A549 (cell line): ENCODE results near the gene NAA16. TPM values are rescaled to one million over a fixed set of nuclear protein-coding genes. Genes with fewer than 3 reads are reported as not detected.
"Not testable (repeated sequence)": the region's sequence is repeated elsewhere in the genome, so short reads cannot be mapped to it uniquely, and the experiment has no call there.

ENCODE experiments used
- ATAC-seq, 2 experiments: fragments of 200-7000 bp in 1 of 2; fragments of >200 bp in 1 of 2; cut with Nextera tagmentation in 1 of 2; cut with Tn5 transposase in 1 of 2; 3 replicates each; pipeline versions ENCODE4 v1.8.0 to v1.9.1; 2018 to 2020; ENCODE audit warnings: mild to moderate bottlenecking in 1 of 2, moderate library complexity in 1 of 2
- CTCF ChIA-PET: fragments of 300-600 bp; sonication (Branson Sonifier 250); formaldehyde crosslinking; extraction: SDS; loops from one replicate; lab custom pipeline; 2021; ENCODE audit warnings: antibody characterized with exemption, inconsistent platforms; lab: Yijun Ruan, JAX
- POLR2A ChIA-PET: fragments of 350-600 bp; formaldehyde crosslinking; extraction: SDS; loops from one replicate; lab custom pipeline; 2021; ENCODE audit warnings: antibody characterized with exemption, inconsistent platforms; lab: Yijun Ruan, JAX
- DNase-seq, 2 experiments: peaks; one replicate each; pipeline versions ENCODE4 v3.0.0 to v3.0.0-alpha.2; 2011 to 2016; ENCODE audit warnings: low read depth in 1 of 2, low spot score in 1 of 2
- FAIRE-seq: peaks from 2 replicates; lab custom pipeline; 2011; peaks lifted over from hg19 to GRCh38; lab: Jason Lieb, UNC
- H3K27ac ChIP-seq, 2 experiments: fragments of >200 bp; sonication (Bioruptor Twin); formaldehyde crosslinking; 3 replicates each; pipeline ENCODE4 v1.5.1; 2016 to 2017
- H3K4me1 ChIP-seq: fragments of >200 bp; sonication (Bioruptor Twin); formaldehyde crosslinking; 3 replicates; pipeline ENCODE4 v1.6.1; 2016
- H3K4me2 ChIP-seq: fragments of >200 bp; sonication (Bioruptor Twin); formaldehyde crosslinking; 3 replicates; pipeline ENCODE4 v1.6.1; 2016
- H3K4me3 ChIP-seq: fragments of >200 bp; sonication (Bioruptor Twin); formaldehyde crosslinking; 3 replicates; pipeline ENCODE4 v1.5.1; 2016
- H3K9me3 ChIP-seq: fragments of >200 bp; sonication (Bioruptor Twin); formaldehyde crosslinking; 3 replicates; pipeline ENCODE4 v1.6.1; 2016
- CEBPB ChIP-seq, 2 experiments: fragments of >200 bp in 1 of 2; sonication (Bioruptor Twin) in 1 of 2; formaldehyde crosslinking in 1 of 2; IDR thresholded peaks; 2 replicates each; pipeline ENCODE4 v1.6.1; 2012 to 2016
- CTCF ChIP-seq: fragments of >200 bp; sonication (Bioruptor Twin); formaldehyde crosslinking; IDR thresholded peaks from 3 replicates; pipeline ENCODE4 v1.5.1; 2016
- E2F6 ChIP-seq: IDR thresholded peaks from 2 replicates; pipeline ENCODE4 v1.6.1; 2012; ENCODE audit warnings: low read depth, borderline replicate concordance
- FOXS1 ChIP-seq: fragments of 250-450 bp; sonication (Bioruptor Pico); IDR thresholded peaks from 2 replicates; pipeline ENCODE4 v1.5.0; 2020; ENCODE audit warnings: mild to moderate bottlenecking, moderate library complexity
- HEYL ChIP-seq: fragments of 250-450 bp; sonication (Bioruptor Pico); IDR thresholded peaks from 2 replicates; pipeline ENCODE4 v1.8.0; 2021; ENCODE audit warnings: mild to moderate bottlenecking, moderate library complexity
- KDM5A ChIP-seq: fragments of 200-600 bp; sonication (generic); IDR thresholded peaks from 2 replicates; pipeline ENCODE4 v1.6.1; 2016; ENCODE audit warnings: antibody characterized with exemption, mild to moderate bottlenecking
- MAZ ChIP-seq: fragments of 150-350 bp; IDR thresholded peaks from 2 replicates; pipeline ENCODE4 v1.6.1; 2014; ENCODE audit warnings: antibody characterized with exemption, low read depth, low read length, borderline replicate concordance
- NPAS2 ChIP-seq: fragments of 250-450 bp; sonication (Bioruptor Pico); IDR thresholded peaks from 2 replicates; pipeline ENCODE4 v1.8.0; 2022; ENCODE audit warnings: mild to moderate bottlenecking, moderate library complexity, borderline replicate concordance
- RAD21 ChIP-seq, 2 experiments: fragments of >200 bp in 1 of 2; sonication (Bioruptor Twin) in 1 of 2; formaldehyde crosslinking in 1 of 2; IDR thresholded peaks in 1 of 2; conservative IDR thresholded peaks in 1 of 2; 2 replicates in 1 of 2; 3 replicates in 1 of 2; pipeline ENCODE4 v1.6.1; 2012 to 2018; ENCODE audit warnings: inconsistent platforms in 1 of 2
- RFX5 ChIP-seq: fragments of 450-650 bp; IDR thresholded peaks from 2 replicates; pipeline ENCODE4 v1.7.1; 2014; ENCODE audit warnings: antibody characterized with exemption, mild to moderate bottlenecking, moderate library complexity
- RNF2 ChIP-seq: fragments of 200-600 bp; sonication (generic); IDR thresholded peaks from 2 replicates; pipeline ENCODE4 v1.6.1; 2016; ENCODE audit warnings: low read depth, mild to moderate bottlenecking, antibody characterized with exemption, moderate library complexity, borderline replicate concordance
- SMC3 ChIP-seq: fragments of >200 bp; sonication (Bioruptor Twin); formaldehyde crosslinking; IDR thresholded peaks from 3 replicates; pipeline ENCODE4 v1.6.1; 2018; ENCODE audit warnings: inconsistent platforms
- ZFP36 ChIP-seq: fragments of 450-650 bp; IDR thresholded peaks from 2 replicates; pipeline ENCODE4 v1.6.1; 2014; ENCODE audit warnings: borderline replicate concordance; ENCODE audit not compliant: partially characterized antibody
- ZSCAN20 ChIP-seq: fragments of 250-450 bp; sonication (Bioruptor Pico); IDR thresholded peaks from 2 replicates; pipeline ENCODE4 v1.8.0; 2022; ENCODE audit warnings: mild to moderate bottlenecking, moderate library complexity
- WGBS: methylation state at CpG from one replicate; pipeline ENCODE4 v1.1.6; 2017; ENCODE audit errors: missing lambda C conversion rate; 5-methylcytosine and 5-hydroxymethylcytosine counted together
- polyA plus RNA-seq, 4 experiments: library from polyadenylated mRNA; depleted of rRNA in 3 of 4; stranded (reverse); fragments of >200 nt; fragmentation: RNase III in 1 of 4; extraction: RNeasy Plus Mini Kit Qiagen cat#74134 plus additional on column Dnase treatment in 1 of 4; gene quantifications; 2 replicates in 3 of 4; 3 replicates in 1 of 4; pipeline ENCODE4 v1.2.3, GENCODE V29; 2011 to 2017

Gene NAA16
- polyA plus RNA-seq, 2 of the 4 experiments (the other 2 are of a cell fraction), result 10.5 to 18.8 TPM

- Histone ChIP-seq H3K4me1 (no peaks in the 10 kb centered on the region), H3K9me3 (no peaks in the 10 kb centered on the region), H3K27ac (no peak overlapping the region), H3K4me2 (no peak overlapping the region), H3K4me3 (no peak overlapping the region)
- FAIRE-seq (no peak), DNase-seq (no peak), ATAC-seq (no peak)
- 86% methylated on average over 9 of the region's 9 CpGs for WGBS
- TF ChIP-seq E2F6 (no peak), CTCF (no peak), HEYL (CRISPR knock-in tag) (no peak), SMC3 (no peak), RNF2 (no peak), MAZ (no peak), ZSCAN20 (CRISPR knock-in tag) (no peak)
- POLR2A ChIA-PET, result no interaction called here
- CTCF ChIA-PET, result no interaction called here
Measured at GRCh38 chr13:41345914-41346589, 35.0 kb downstream of the NAA16 start.

- peak; percentile 20 to 35 for DNase-seq
- ATAC-seq, result no peak
- H3K4me1 ChIP-seq, result 0 out of 3 replicates have a peak, but pooled peaks cover 4% of the 10 kb centered on the region
- 56% methylated on average over 14 of the region's 14 CpGs for WGBS
- no peak overlapping the region for H3K4me2 ChIP-seq
- POLR2A ChIA-PET, result no interaction called here
- no peak for TF ChIP-seq ZFP36
- TF ChIP-seq RAD21 (conservative IDR thresholded peaks at IDR 0.05 in 1 of 2, IDR thresholded peaks at IDR 0.05 in 1 of 2), result peak in 1 of 2 experiments; percentile 39; a peak in 2 of 5 replicates
- peak; percentile 64 for TF ChIP-seq CTCF
- no peak for TF ChIP-seq CEBPB (IDR thresholded peaks at IDR 0.05)
- no peak for TF ChIP-seq NPAS2 (CRISPR knock-in tag)
- TF ChIP-seq FOXS1 (CRISPR knock-in tag), result no peak
- peak; percentile 11; the same call in 2 of the 3 replicates for TF ChIP-seq SMC3
- no peak for TF ChIP-seq KDM5A
- TF ChIP-seq RFX5, result no peak
- TF ChIP-seq, all 56 proteins: peak for 3
- no peak for FAIRE-seq
- no peak overlapping the region for H3K4me3 ChIP-seq
- CTCF ChIA-PET, result no interaction called here
- no peak overlapping the region for H3K27ac ChIP-seq
- H3K9me3 ChIP-seq, result no peaks in the 10 kb centered on the region
Measured at GRCh38 chr13:41352935-41353840, 42.1 kb downstream of the NAA16 start.

GRCh38 chr13:41354416-41354815 lies 43.3 kb downstream of the NAA16 start:
- FAIRE-seq, result no peak
- no peak for TF ChIP-seq CTCF
- TF ChIP-seq, all 56 proteins: peak for 0
- Histone ChIP-seq H3K4me1 (0 out of 3 replicates have a peak, but pooled peaks cover 4% of the 10 kb centered on the region), H3K9me3 (no peaks in the 10 kb centered on the region), H3K4me3 (no peak overlapping the region), H3K4me2 (no peak overlapping the region), H3K27ac (no peak overlapping the region)
- CTCF ChIA-PET, result no interaction called here
- POLR2A ChIA-PET, result no interaction called here
- no peak for ATAC-seq
- WGBS, result 90% methylated on average over 5 of the region's 5 CpGs
- DNase-seq, result no peak

GRCh38 chr13:41356385-41356648 lies 45.2 kb downstream of the NAA16 start:
- H3K27ac ChIP-seq, H3K4me2 ChIP-seq, H3K4me1 ChIP-seq, POLR2A ChIA-PET, CTCF ChIA-PET, ATAC-seq, FAIRE-seq, H3K4me3 ChIP-seq, H3K9me3 ChIP-seq, DNase-seq: not testable (repeated sequence)
- WGBS, result 93% methylated on average over 5 of the region's 5 CpGs
